Kidney (tissue), 14 donors: ENCODE results near the gene FUT8. TPM values are rescaled to one million over a fixed set of nuclear protein-coding genes. Genes with fewer than 3 reads are reported as not detected.

Source experiments
- DNase-seq, 5 donors: peaks; one replicate each; pipeline ENCODE4 v3.0.0-alpha.2; 2013 to 2020
- FAIRE-seq: peaks from 2 replicates; lab custom pipeline; 2012; peaks lifted over from hg19 to GRCh38; lab: Jason Lieb, UNC
- H3K27ac ChIP-seq, 2 donors: one replicate each; pipeline ENCODE4 v1.7.0; 2013; ENCODE audit warnings: low read depth in 2 of 2, low read length in 2 of 2, inconsistent platforms in 1 of 2
- H3K27me3 ChIP-seq: one replicate; pipeline ENCODE4 v1.7.1; 2013; ENCODE audit warnings: low read length, inconsistent platforms; ENCODE audit not compliant: control insufficient read depth, insufficient read depth
- H3K36me3 ChIP-seq, 3 donors: one replicate each; pipeline versions ENCODE4 v1.7.0 to v1.7.1; 2013; ENCODE audit warnings: low read length in 3 of 3, control low read depth in 1 of 3, inconsistent platforms in 1 of 3; ENCODE audit not compliant: insufficient read depth in 3 of 3, control insufficient read depth in 2 of 3
- H3K4me1 ChIP-seq, 3 donors: one replicate each; pipeline versions ENCODE4 v1.7.0 to v1.7.1; 2013; ENCODE audit warnings: low read length in 3 of 3, inconsistent platforms in 1 of 3, low read depth in 1 of 3; ENCODE audit not compliant: control insufficient read depth in 2 of 3, insufficient read depth in 2 of 3
- H3K4me3 ChIP-seq, 3 donors: one replicate each; pipeline versions ENCODE4 v1.7.0 to v1.8.1; 2013; ENCODE audit warnings: low read length in 3 of 3, control low read depth in 1 of 3, inconsistent platforms in 1 of 3
- H3K9ac ChIP-seq, 3 donors: one replicate each; pipeline versions ENCODE4 v1.7.0 to v1.7.1; 2013; ENCODE audit warnings: low read length in 3 of 3, control low read depth in 1 of 3, inconsistent platforms in 1 of 3
- H3K9me3 ChIP-seq, 3 donors: one replicate each; pipeline versions ENCODE4 v1.7.0 to v1.7.1; 2013; ENCODE audit warnings: low read length in 3 of 3, control low read depth in 1 of 3, inconsistent platforms in 1 of 3; ENCODE audit not compliant: control insufficient read depth in 2 of 3, insufficient read depth in 1 of 3
- intact Hi-C: fragments of 100-400 bp; cut with DNase I; formaldehyde crosslinking; loops from one replicate; pipeline ENCODE4 v1.11.1; 2022
- polyA plus RNA-seq: library from polyadenylated mRNA; stranded (reverse); fragments of 350-450 nt; fragmentation: Illumina TruSeq; extraction: RNeasy Lipid Tissue Mini Kit (QIAGEN cat#74804); gene quantifications from one replicate; pipeline ENCODE4 v1.2.3, GENCODE V29; 2014; ENCODE audit warnings: low read depth, low replicate concordance; ENCODE audit not compliant: insufficient read depth
- total RNA-seq: library from RNA; stranded (reverse); fragmentation: NEBNext Ultra II Directional; extraction: Animal tissue kit (Norgen Biotek cat#: 25700); gene quantifications from one replicate; pipeline ENCODE4 v1.2.1, GENCODE V29; 2021
- TF ChIP-seq, protein P1 (sequence below): IDR thresholded peaks from 3 replicates; pipeline ENCODE4 v1.5.1; 2012; ENCODE audit warnings: mild to moderate bottlenecking, moderate library complexity, borderline replicate concordance; ENCODE audit not compliant: insufficient read depth; ENCODE audit errors: extremely low read depth
- donor health status: control.
- donor health status: control.
- donor health status: control.
- donor health status: control.
- donor health status: control.
- donor health status: DM: yes; HTN: yes; CAD: no.
- donor health status: Normal renal cell carcinoma (clear cell type).

Gene FUT8
- total and polyA plus RNA-seq, 2 donors from 2014 or later = 8.2 to 49.6 TPM

- Histone ChIP-seq H3K36me3 (no peaks in the 10 kb centered on the region), H3K9ac (no peak overlapping the region), H3K27me3 (no peaks in the 10 kb centered on the region), H3K4me3 (no peak overlapping the region), H3K4me1 (no peaks in the 10 kb centered on the region), H3K27ac (no peak overlapping the region), H3K9me3 (no peaks in the 10 kb centered on the region)
- DNase-seq (no peak), FAIRE-seq (no peak)
- intact Hi-C loops = no loop called here
- TF ChIP-seq, protein P1, sequence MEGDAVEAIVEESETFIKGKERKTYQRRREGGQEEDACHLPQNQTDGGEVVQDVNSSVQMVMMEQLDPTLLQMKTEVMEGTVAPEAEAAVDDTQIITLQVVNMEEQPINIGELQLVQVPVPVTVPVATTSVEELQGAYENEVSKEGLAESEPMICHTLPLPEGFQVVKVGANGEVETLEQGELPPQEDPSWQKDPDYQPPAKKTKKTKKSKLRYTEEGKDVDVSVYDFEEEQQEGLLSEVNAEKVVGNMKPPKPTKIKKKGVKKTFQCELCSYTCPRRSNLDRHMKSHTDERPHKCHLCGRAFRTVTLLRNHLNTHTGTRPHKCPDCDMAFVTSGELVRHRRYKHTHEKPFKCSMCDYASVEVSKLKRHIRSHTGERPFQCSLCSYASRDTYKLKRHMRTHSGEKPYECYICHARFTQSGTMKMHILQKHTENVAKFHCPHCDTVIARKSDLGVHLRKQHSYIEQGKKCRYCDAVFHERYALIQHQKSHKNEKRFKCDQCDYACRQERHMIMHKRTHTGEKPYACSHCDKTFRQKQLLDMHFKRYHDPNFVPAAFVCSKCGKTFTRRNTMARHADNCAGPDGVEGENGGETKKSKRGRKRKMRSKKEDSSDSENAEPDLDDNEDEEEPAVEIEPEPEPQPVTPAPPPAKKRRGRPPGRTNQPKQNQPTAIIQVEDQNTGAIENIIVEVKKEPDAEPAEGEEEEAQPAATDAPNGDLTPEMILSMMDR = no peak
These were observed 88.8 kb downstream of the FUT8 start for GRCh38 chr14:65501328-65501727.

DNA sequence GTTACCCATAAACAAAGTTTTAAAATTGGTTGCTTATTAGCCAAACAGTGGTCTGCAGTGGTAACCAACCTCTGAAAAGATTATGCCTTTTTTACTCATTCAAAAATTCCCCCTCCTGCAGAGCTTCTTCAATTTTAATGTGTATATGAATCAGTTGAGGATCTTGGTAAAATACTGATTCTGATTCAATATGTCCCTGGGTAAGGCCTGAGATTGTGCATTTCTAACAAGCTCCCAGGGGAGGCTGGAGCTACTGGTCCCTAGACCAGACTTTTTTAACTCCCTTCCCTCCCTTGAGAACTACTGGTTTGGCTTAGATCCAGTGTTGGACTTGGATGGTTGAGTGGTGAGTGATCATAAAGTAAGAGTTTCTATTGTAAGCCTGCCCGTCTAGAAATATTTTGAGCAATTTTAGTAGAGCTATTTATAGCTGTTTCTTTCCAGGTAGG is 90.2 kb downstream of the FUT8 start:
- Histone ChIP-seq H3K36me3 (no peaks in the 10 kb centered on the region), H3K4me3 (no peak overlapping the region), H3K4me1 (no peaks in the 10 kb centered on the region), H3K27ac (no peak overlapping the region), H3K9ac (no peak overlapping the region), H3K9me3 (no peaks in the 10 kb centered on the region), H3K27me3 (no peaks in the 10 kb centered on the region)
- TF ChIP-seq, protein P1 = no peak
- FAIRE-seq (no peak), DNase-seq (no peak)
- intact Hi-C loops = no loop called here

DNA sequence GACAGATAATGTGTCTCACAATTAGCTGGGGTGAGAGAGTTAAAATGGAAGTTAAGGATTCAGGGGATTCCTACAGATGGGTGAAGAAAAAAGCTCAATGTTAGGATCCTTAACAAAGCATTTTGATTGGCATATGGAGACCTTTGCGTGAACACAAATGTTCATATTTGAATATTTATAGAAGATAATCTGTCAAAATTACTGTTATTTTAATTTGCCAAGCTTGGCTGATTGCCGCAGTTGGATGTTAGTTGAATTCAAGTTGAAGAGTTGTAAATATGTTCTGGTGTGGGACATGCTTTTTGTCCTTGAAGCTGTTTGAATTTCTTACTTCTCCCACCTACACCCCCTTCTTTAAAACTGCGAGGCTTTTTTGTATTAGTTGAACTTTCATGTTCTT is 91.2 kb downstream of the FUT8 start:
- FAIRE-seq = no peak
- Histone ChIP-seq H3K27ac (no peak overlapping the region), H3K36me3 (no peaks in the 10 kb centered on the region), H3K4me1 (no peaks in the 10 kb centered on the region), H3K9me3 (no peaks in the 10 kb centered on the region), H3K27me3 (no peaks in the 10 kb centered on the region), H3K9ac (no peak overlapping the region), H3K4me3 (no peak overlapping the region)
- TF ChIP-seq, protein P1 = no peak
- intact Hi-C loops = no loop called here
- DNase-seq = no peak

- Histone ChIP-seq H3K4me1 (no peaks in the 10 kb centered on the region), H3K4me3 (no peak overlapping the region), H3K27ac (no peak overlapping the region), H3K9ac (no peak overlapping the region), H3K36me3 (no peaks in the 10 kb centered on the region), H3K27me3 (no peaks in the 10 kb centered on the region), H3K9me3 (peaks cover 0 to 4% (median 2%) of the 10 kb centered on the region in 3 donors)
- no peak for DNase-seq
- intact Hi-C loops = no loop called here
- no peak for FAIRE-seq
- TF ChIP-seq, protein P1 = no peak
These were observed 94.3 kb downstream of the FUT8 start for GRCh38 chr14:65506801-65507200.
